GM19351 (cell line): ENCODE data around the gene EVC.

Experiments used
- ATAC-seq: cut with Tn5 transposase; IDR thresholded peaks from one replicate; pipeline ENCODE4 v1.9.1; 2021; ENCODE audit warnings: mild to moderate bottlenecking, moderate library complexity; ENCODE audit not compliant: unreplicated experiment

The EVC gene

DNA sequence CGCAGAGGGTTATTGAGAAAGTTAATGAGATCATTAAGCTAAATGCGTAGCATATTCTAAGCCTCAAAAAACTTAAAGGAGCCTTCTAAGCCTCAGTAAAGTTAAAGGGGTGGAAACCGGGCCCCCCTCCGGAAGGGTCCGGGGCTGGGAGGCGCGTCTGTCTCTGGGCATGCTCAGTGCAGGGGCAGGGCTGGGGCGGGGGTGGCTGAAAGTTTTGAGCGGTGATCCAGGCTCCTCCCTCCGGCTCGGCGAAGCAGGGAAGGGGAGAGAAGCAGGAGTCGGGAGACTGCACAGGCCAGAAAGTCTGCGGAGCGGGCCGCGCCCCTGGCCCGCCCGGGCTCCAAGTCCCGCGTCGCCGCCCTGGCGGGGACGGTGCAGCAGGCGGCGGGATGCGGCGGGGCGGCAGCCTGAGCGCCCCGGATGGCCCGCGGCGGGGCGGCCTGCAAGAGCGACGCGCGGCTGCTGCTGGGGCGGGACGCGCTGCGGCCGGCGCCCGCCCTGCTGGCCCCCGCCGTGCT lies at the start of gene EVC:
Gene EVC, plus strand, starts transcription at position 241 of the 518 bp plus-strand sequence. Its CDS starts 180 bp downstream, at position 421.
- ATAC-seq: no peak

DNA sequence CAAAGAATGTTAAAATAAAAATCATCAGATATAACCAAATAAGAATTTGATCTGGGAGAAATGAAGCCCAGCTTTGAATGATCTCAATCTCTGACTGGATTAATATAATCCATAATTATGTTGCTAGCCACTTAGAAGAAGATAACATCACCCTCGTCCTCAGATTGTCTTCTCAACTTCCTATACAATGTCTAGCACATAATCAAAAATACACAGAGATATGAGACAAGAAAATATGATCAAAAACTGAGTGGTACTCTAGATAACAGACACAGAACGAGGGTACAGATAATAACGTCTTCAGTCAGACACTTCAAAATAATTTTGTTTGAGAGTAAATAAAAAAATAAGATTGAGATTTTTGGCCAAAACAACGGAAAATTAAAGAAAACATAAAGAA lies 49.8 kb upstream of the EVC start:
- ATAC-seq: no peak

- no peak for ATAC-seq
Measured at GRCh38 chr4:5662555-5662954, 48.4 kb upstream of the EVC start.

DNA sequence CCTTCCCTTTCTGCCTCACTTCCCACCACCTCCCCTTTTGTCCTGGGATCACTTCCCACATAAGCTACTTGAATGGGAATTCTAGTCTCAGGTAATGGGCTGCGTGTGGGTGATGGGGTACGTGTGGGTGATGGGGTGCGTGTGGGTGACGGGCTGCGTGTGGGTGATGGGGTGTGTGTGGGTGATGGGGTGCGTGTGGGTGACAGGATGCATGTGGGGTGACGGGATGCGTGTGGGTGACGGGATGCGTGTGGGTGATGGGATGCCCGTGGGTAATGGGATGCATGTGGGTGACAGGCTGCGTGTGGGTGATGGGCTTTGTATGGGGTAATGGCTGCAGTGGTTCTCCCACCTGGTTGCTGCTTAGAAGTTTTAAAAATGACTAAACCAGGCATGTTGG lies 46.2 kb upstream of the EVC start:
- no peak for ATAC-seq

GRCh38 chr4:5666741-5667140 lies 44.3 kb upstream of the EVC start:
- no peak for ATAC-seq

DNA sequence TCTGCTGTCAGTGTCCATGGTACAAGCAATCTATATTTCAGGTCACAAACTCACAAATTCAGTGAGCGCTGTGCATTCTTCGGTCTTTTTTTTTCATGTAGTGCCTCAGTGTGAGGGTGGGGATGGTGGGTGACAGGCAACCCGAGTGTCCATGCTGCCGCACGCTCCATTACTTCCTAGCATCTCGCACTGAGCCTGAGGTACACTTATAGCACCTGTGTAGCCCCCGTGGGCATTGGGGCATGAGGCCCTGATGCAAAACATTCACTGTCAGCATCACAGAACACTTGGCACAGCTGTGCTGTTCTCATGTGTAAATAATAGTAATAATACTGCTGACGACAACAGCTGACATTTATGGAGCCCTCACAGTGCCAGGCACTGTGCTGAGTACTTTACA lies 34.2 kb upstream of the EVC start:
- ATAC-seq: no peak

GRCh38 chr4:5678977-5679376 lies 32.0 kb upstream of the EVC start:
- no peak for ATAC-seq

DNA sequence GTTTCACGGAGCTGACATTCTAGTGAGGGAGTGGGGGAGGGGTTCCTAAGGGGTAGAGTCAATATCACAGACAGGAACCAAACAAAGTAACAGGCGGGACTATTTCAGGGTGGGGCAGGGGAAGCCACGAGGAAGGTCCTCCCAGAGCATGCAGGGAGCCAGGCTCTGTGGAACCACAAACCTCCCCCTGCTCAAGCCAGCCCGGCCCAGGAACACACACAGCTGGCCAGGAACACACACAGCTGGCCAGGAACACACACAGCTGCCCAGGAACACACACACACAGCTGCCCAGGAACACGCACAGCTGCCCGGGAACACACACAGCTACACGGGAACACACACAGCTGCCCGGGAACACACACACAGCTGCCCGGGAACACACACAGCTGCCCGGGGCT lies 27.4 kb upstream of the EVC start:
- no peak for ATAC-seq

- no peak for ATAC-seq
Measured at GRCh38 chr4:5685296-5685695, 25.7 kb upstream of the EVC start.

DNA sequence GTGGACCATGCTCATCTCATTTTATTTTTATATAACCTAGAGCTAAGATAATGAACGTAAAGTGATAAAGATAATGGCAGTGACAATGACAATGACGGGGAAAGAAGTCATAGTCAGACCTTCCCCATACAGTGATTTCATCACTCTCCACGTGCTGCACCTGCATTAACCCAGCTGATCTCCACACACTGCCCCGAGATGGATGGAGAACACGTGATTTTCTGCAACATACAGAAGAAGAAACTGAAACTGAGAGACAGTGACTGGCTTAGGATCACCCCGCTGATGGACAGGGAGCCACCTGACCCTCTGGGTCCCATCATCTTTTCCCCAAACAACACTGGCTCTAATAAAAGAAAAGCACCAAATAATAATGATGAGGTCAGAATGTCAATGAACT lies 24.7 kb upstream of the EVC start:
- ATAC-seq: no peak

- no peak for ATAC-seq
Measured at GRCh38 chr4:5689065-5689464, 21.9 kb upstream of the EVC start.

GRCh38 chr4:5691491-5692132 lies 19.4 kb upstream of the EVC start:
- no peak for ATAC-seq

GRCh38 chr4:5693871-5694270 lies 17.1 kb upstream of the EVC start:
- ATAC-seq: no peak

DNA sequence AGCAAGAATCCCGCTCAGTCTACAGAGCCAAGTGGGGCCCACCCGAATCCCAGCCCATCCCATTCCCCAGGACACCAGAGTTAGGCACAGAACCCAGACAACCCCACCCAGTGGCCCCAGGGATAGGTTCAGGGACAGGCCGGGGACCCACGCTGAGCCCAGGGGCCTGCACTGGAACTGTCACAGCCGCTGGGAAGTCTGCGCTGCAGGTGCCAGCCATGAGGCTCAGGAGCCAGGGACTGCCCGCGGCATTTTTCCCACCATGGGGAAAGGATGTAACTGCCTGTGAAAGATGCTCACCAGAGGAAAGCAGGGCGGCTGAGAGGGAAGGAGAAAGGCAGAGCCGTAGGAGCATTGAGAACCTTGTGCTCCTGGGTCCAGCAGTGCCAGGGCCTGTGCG lies 14.7 kb upstream of the EVC start:
- ATAC-seq: no peak

DNA sequence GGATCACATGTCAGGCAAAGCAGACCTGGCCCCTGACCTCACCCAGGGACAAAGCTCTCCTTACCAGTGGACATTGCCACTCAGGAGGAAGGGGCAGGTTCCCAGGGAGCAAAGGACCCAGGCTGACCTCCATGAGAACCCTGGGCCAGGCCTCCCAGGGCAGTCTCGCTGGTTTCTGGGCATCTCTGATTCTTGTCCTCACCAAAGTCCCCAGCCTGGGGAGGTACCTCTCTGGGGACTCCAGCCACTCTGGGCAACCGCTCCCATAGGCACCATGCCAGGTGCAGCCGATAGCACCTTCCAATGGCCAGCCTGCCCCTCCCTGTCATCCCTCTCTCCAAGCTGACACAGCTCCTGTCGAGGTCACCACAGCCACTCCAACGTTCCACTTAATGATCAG lies 10.5 kb upstream of the EVC start:
- ATAC-seq: no peak

- ATAC-seq: no peak
Measured at GRCh38 chr4:5701971-5702370, 9.0 kb upstream of the EVC start.

GRCh38 chr4:5703831-5704230 lies 7.2 kb upstream of the EVC start:
- no peak for ATAC-seq

DNA sequence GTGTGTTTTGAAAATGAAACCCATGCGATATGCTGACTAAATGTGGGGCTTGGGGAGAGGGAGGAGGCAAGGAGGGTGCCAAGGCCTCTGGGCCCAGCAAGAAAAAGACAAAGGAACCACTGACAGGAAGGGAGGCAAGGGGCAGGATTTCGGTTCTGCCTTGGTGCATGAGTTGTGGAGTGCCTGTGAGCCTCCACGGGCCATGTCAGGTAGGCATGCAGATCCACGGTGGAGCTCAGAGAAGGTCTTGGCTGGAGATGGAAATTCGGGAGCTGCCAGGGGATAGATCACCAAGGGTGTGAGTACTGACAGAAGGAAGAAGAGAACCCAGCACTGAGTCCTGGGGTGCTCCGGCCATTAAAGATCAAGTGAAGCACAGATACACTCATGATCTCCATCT lies 6.7 kb upstream of the EVC start:
- ATAC-seq: no peak

- no peak for ATAC-seq
Measured at GRCh38 chr4:5705647-5706320, 5.2 kb upstream of the EVC start.

- ATAC-seq: no peak
Measured at GRCh38 chr4:5706486-5707290, 4.3 kb upstream of the EVC start.

DNA sequence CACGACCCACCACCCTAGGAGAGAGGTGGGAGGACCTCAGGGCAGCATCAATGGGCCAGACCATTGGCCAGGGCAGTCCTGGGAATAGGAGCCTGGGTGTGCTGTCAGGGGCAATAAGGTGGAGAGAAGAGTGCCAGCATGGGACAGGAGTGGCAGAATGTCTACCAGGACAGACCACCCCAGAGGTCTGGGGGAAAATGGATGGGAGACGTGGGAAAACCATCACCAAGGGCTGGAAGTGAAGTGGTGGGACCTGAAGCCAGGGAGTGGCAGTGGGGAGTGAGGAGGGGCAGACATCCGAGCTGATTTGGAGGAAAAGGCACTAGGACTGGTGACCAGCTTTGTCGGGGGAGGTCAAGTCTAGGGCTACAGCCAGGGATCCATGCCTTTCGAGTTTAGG lies 3.6 kb upstream of the EVC start:
- ATAC-seq: no peak
